Naive thymus-derived CD4-positive, alpha-beta T cell (primary cell): ENCODE measurements around the gene ZC3H14. TPM values are rescaled to one million over a fixed set of nuclear protein-coding genes. Genes with fewer than 3 reads are reported as not detected.
A peak's percentile ranks its signal among the peaks of the same experiment; 100 is the strongest.

Source experiments
- ATAC-seq: fragments of 150-1000 bp; cut with Tn5 transposase; 2 replicates; pipeline ENCODE4 v1.10.0; 2021; ENCODE audit warnings: mild to moderate bottlenecking, moderate library complexity
- CTCF ChIA-PET: fragments of 350-600 bp; sonication (Branson Sonifier 250); formaldehyde crosslinking; loops from one replicate; lab custom pipeline; 2021; ENCODE audit warnings: antibody characterized with exemption; lab: Charles Lee
- POLR2A ChIA-PET: fragments of 350-600 bp; sonication (Branson Sonifier 250); formaldehyde crosslinking; loops from one replicate; lab custom pipeline; 2021; ENCODE audit warnings: antibody characterized with exemption, inconsistent platforms; lab: Charles Lee
- DNase-seq, 9 donors: peaks; one replicate each; pipeline versions ENCODE4 v3.0.0 to v3.0.0-alpha.2; 2020 to 2022; ENCODE audit warnings: mixed read lengths in 1 of 9
- H3K27ac ChIP-seq: one replicate; pipeline ENCODE4 v1.7.0; 2013; ENCODE audit warnings: mild to moderate bottlenecking, low read depth, low read length, moderate library complexity
- H3K27me3 ChIP-seq, 2 donors: one replicate each; pipeline ENCODE4 v1.7.0; 2013; ENCODE audit warnings: low read length in 2 of 2, mild to moderate bottlenecking in 2 of 2, moderate library complexity in 2 of 2; ENCODE audit not compliant: control insufficient read depth in 2 of 2, insufficient read depth in 2 of 2
- H3K36me3 ChIP-seq, 3 experiments: 1 replicate in 2 of 3; 2 replicates in 1 of 3; pipeline ENCODE4 v1.7.0; 2013; ENCODE audit warnings: low read length in 3 of 3, mild to moderate bottlenecking in 3 of 3, moderate library complexity in 1 of 3; ENCODE audit not compliant: insufficient read depth in 3 of 3, control insufficient read depth in 2 of 3
- H3K4me1 ChIP-seq, 2 donors: one replicate each; pipeline ENCODE4 v1.7.0; 2013; ENCODE audit warnings: low read length in 2 of 2, mild to moderate bottlenecking in 2 of 2, moderate library complexity in 1 of 2; ENCODE audit not compliant: control insufficient read depth in 2 of 2, insufficient read depth in 2 of 2
- H3K4me3 ChIP-seq: 2 replicates; pipeline ENCODE4 v1.7.0; 2013; ENCODE audit warnings: mild to moderate bottlenecking, low read length
- H3K9me3 ChIP-seq, 3 experiments: 1 replicate in 2 of 3; 2 replicates in 1 of 3; pipeline ENCODE4 v1.7.0; 2013; ENCODE audit warnings: low read length in 3 of 3; ENCODE audit not compliant: control insufficient read depth in 2 of 3
- H3K27ac Mint-ChIP-seq, 9 donors: one replicate each; pipeline ENCODE4 v1.8.0; 2020 to 2022; ENCODE audit warnings: mixed read lengths in 9 of 9, mild to moderate bottlenecking in 8 of 9, moderate library complexity in 5 of 9, inconsistent platforms in 2 of 9
- H3K27me3 Mint-ChIP-seq, 5 donors: one replicate each; pipeline ENCODE4 v1.8.0; 2021 to 2022; ENCODE audit warnings: mixed read lengths in 5 of 5, mild to moderate bottlenecking in 1 of 5
- H3K36me3 Mint-ChIP-seq, 5 donors: one replicate each; pipeline ENCODE4 v1.8.0; 2020 to 2022; ENCODE audit warnings: mixed read lengths in 5 of 5, mild to moderate bottlenecking in 3 of 5, inconsistent platforms in 1 of 5
- H3K4me1 Mint-ChIP-seq, 7 donors: one replicate each; pipeline ENCODE4 v1.8.0; 2020 to 2022; ENCODE audit warnings: mixed read lengths in 7 of 7, mild to moderate bottlenecking in 3 of 7, inconsistent platforms in 1 of 7
- H3K4me3 Mint-ChIP-seq, 10 donors: one replicate each; pipeline ENCODE4 v1.8.0; 2020 to 2022; ENCODE audit warnings: mild to moderate bottlenecking in 10 of 10, mixed read lengths in 10 of 10, moderate library complexity in 6 of 10, inconsistent platforms in 2 of 10
- H3K9me3 Mint-ChIP-seq, 11 donors: one replicate each; pipeline ENCODE4 v1.8.0; 2020 to 2022; ENCODE audit warnings: mixed read lengths in 11 of 11, mild to moderate bottlenecking in 4 of 11, inconsistent platforms in 1 of 11, moderate library complexity in 1 of 11
- intact Hi-C, 2 donors: fragments of 100-400 bp; cut with micrococcal nuclease; formaldehyde crosslinking; loops; one replicate each; pipeline ENCODE4 v1.15.1; 2023
- polyA plus RNA-seq, 2 donors: library from polyadenylated mRNA; unstranded; fragments of 300-500 nt; fragmentation: Illumina TruSeq; gene quantifications; one replicate each; pipeline ENCODE4 v1.2.3, GENCODE V29; 2021
- total RNA-seq, 6 experiments: library from RNA in 5 of 6; stranded (reverse) in 5 of 6; gene quantifications; 1 replicate in 5 of 6; 2 replicates in 1 of 6; pipeline ENCODE4 v1.2.3 and lab custom pipeline; 2021 to 2026

ZC3H14 gene
- total and polyA plus RNA-seq, 7 experiments from 2014 or later: 39.7 to 72.4 (median 45.6) TPM

DNA sequence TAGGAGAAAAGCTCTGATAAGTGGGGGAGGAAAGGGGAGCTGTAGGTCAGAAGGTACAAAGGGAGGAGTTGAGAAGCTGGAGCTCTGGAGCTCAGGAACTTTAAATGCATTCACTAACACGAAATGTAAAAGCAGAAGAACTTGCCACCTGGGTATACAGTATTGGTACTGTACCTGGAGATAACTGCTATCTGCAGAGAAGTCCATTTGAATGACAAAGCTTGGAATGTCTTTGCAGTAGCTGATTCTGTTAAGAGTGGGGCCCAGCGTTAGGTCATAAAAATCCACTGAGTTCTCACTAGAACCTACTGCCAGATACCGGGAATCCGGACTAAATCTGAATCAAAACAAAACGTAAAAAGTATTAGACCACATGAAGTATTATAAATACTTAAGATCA, 55.6 kb downstream of the ZC3H14 start:
- H3K4me3 Mint-ChIP-seq: no peak overlapping the region
- intact Hi-C loops: no loop called here
- DNase-seq (no peak), ATAC-seq (no peak)
- Histone ChIP-seq H3K9me3 (no peaks in the 10 kb centered on the region), H3K36me3 (no peaks in the 10 kb centered on the region), H3K27ac (no peak overlapping the region), H3K4me3 (no peak overlapping the region), H3K27me3 (no peaks in the 10 kb centered on the region), H3K4me1 (no peaks in the 10 kb centered on the region)
- H3K4me1 Mint-ChIP-seq: peaks cover 1 to 3% (median 3%) of the 10 kb centered on the region in 7 donors
- H3K36me3 Mint-ChIP-seq: peaks cover 0 to 21% (median 9%) of the 10 kb centered on the region in 5 donors
- ChIA-PET POLR2A (no interaction called here), CTCF (no interaction called here)
- peak overlapping the region in 1 of 9 donors; percentile 17 for H3K27ac Mint-ChIP-seq
- H3K9me3 Mint-ChIP-seq: peaks cover 0 to 1% (median 0%) of the 10 kb centered on the region in 11 donors
- H3K27me3 Mint-ChIP-seq: no peaks in the 10 kb centered on the region

DNA sequence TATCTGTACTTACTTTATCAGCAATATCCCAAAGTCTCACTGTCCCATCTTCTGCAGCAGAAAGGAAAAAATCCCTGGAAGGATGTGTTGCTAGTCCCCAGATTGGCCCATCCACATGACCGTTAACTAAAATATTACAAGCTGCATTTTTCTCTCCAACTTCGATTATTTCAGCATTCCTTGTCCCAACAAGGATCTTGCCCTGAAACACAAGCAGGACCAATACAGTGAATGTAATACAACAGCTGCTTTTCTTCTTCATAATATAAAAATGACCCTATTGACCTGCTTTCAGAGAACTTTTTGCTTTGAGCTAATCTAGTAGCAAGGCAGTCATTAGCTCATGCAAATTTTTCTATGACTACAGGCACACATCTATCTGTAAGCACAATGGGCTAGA, 58.3 kb downstream of the ZC3H14 start:
- POLR2A ChIA-PET: no interaction called here
- no peaks in the 10 kb centered on the region for H3K27me3 Mint-ChIP-seq
- Histone ChIP-seq H3K9me3 (no peaks in the 10 kb centered on the region), H3K36me3 (no peaks in the 10 kb centered on the region), H3K4me3 (no peak overlapping the region), H3K27me3 (no peaks in the 10 kb centered on the region), H3K27ac (no peak overlapping the region), H3K4me1 (no peaks in the 10 kb centered on the region)
- no peak for ATAC-seq
- intact Hi-C loops: no loop called here
- CTCF ChIA-PET: no interaction called here
- no peak overlapping the region for H3K4me3 Mint-ChIP-seq
- peaks cover 3 to 31% (median 16%) of the 10 kb centered on the region in 5 donors for H3K36me3 Mint-ChIP-seq
- H3K9me3 Mint-ChIP-seq: peaks cover 0 to 1% (median 0%) of the 10 kb centered on the region in 11 donors
- no peaks in the 10 kb centered on the region for H3K4me1 Mint-ChIP-seq
- no peak for DNase-seq
- peak overlapping the region in 1 of 9 donors; percentile 30 for H3K27ac Mint-ChIP-seq

DNA sequence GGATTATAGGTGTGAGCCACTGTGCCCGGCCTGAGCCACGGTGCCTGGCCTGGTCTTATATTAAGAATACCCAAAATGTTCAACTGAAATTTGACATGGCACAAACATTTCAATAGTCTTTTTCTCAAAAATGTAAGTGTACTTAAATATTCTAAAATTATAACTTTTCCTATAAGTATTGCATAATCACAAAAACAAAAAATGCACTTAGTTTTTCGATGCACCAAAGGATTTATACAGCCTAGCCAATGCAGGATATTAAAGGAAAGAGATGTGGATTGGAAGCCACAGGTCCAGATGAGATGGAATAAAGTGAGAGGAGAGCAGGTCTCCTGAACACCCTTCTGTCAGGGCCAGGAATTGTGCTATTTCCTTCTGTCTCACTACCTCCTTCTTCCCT, 62.8 kb downstream of the ZC3H14 start:
- no peak overlapping the region for H3K27ac ChIP-seq
- H3K4me1 ChIP-seq: no peaks in the 10 kb centered on the region
- CTCF ChIA-PET: no interaction called here
- ATAC-seq (no peak), DNase-seq (no peak)
- intact Hi-C loops: no loop called here
- H3K36me3 Mint-ChIP-seq: peaks cover 0 to 27% (median 5%) of the 10 kb centered on the region in 5 donors
- no peaks in the 10 kb centered on the region for H3K27me3 ChIP-seq
- H3K4me3 Mint-ChIP-seq: no peak overlapping the region
- no peaks in the 10 kb centered on the region for H3K36me3 ChIP-seq
- POLR2A ChIA-PET: no interaction called here
- no peak overlapping the region for H3K4me3 ChIP-seq
- H3K9me3 Mint-ChIP-seq: peaks cover 0 to 2% (median 0%) of the 10 kb centered on the region in 11 donors
- H3K27me3 Mint-ChIP-seq: no peaks in the 10 kb centered on the region
- no peaks in the 10 kb centered on the region for H3K4me1 Mint-ChIP-seq
- no peaks in the 10 kb centered on the region for H3K9me3 ChIP-seq
- H3K27ac Mint-ChIP-seq: no peak overlapping the region

DNA sequence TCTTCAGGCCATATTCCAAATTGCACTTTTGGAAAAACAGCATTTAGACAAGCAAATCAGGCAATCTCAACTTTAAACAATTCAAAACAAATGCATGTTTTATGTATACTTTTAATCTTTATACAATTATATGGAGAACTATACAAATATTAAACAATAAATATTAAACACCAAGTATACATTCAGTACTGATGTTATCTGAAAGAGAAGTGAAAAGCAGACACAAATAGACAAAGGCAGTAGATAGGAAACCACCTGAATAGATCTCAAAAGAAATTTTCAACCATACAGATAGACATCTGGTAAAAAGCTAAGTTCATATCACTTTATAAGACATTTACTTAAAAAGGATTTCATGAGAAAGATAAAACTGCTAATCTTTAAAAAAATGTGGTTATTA, 65.2 kb downstream of the ZC3H14 start:
- ChIA-PET CTCF (no interaction called here), POLR2A (no interaction called here)
- H3K27me3 ChIP-seq: no peaks in the 10 kb centered on the region
- no peaks in the 10 kb centered on the region for H3K4me1 ChIP-seq
- DNase-seq: no peak
- Mint-ChIP-seq H3K27ac (no peak overlapping the region), H3K36me3 (peaks cover 0 to 27% (median 8%) of the 10 kb centered on the region in 5 donors), H3K4me1 (no peaks in the 10 kb centered on the region), H3K27me3 (no peaks in the 10 kb centered on the region), H3K9me3 (peaks cover 0 to 1% (median 0%) of the 10 kb centered on the region in 11 donors), H3K4me3 (no peak overlapping the region)
- no peak overlapping the region for H3K27ac ChIP-seq
- intact Hi-C loops: no loop called here
- no peak for ATAC-seq
- no peaks in the 10 kb centered on the region for H3K36me3 ChIP-seq
- H3K9me3 ChIP-seq: no peaks in the 10 kb centered on the region
- no peak overlapping the region for H3K4me3 ChIP-seq

DNA sequence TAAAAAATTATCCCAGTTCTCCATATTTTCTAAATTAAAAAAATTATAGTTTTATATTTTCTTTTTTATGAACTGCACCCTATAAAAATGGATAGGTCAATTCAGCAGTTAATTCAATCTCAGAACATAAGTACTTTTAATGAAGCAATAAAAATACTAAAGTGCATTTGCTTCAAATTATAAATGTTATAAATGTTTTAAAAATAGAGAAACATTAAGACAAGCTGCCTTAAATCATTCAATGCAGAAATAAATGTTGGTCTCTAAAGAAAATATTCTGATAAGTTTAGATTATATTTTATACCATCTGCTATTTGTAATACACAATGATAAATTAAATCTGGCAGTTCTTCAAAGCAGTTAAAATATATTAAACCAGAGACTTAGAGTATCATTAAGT, 65.6 kb downstream of the ZC3H14 start:
- Histone ChIP-seq H3K36me3 (no peaks in the 10 kb centered on the region), H3K9me3 (no peaks in the 10 kb centered on the region), H3K27me3 (no peaks in the 10 kb centered on the region), H3K4me3 (no peak overlapping the region), H3K4me1 (no peaks in the 10 kb centered on the region), H3K27ac (no peak overlapping the region)
- DNase-seq (no peak), ATAC-seq (no peak)
- Mint-ChIP-seq H3K4me3 (no peak overlapping the region), H3K9me3 (peaks cover 0 to 1% (median 0%) of the 10 kb centered on the region in 11 donors), H3K36me3 (peaks cover 0 to 27% (median 8%) of the 10 kb centered on the region in 5 donors), H3K27ac (no peak overlapping the region), H3K27me3 (no peaks in the 10 kb centered on the region), H3K4me1 (no peaks in the 10 kb centered on the region)
- POLR2A ChIA-PET: no interaction called here
- intact Hi-C loops: no loop called here
- CTCF ChIA-PET: no interaction called here

DNA sequence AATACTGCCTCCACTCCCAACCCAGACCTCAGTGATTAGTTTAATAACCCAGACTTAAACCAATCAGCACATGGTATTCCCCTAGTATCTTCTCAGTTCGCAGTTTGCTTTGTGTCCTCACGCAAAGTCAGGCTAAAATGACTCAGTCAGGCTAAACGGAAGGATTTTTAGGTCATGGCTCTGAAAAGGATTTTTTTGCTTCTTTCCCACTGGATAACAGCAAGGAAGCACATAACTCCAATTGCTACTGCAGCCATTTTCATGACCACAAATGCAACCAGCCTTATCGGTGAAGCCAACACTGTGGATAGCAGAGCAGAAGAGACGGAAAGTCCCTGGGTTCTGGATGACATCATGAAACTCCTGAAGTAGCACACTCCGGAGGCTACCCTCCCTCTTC, 67.7 kb downstream of the ZC3H14 start:
- Mint-ChIP-seq H3K9me3 (peaks cover 0 to 1% (median 0%) of the 10 kb centered on the region in 11 donors), H3K4me3 (no peak overlapping the region), H3K36me3 (peaks cover 0 to 23% (median 6%) of the 10 kb centered on the region in 5 donors), H3K27ac (no peak overlapping the region), H3K27me3 (no peaks in the 10 kb centered on the region), H3K4me1 (no peaks in the 10 kb centered on the region)
- no peak for DNase-seq
- H3K27ac ChIP-seq: no peak overlapping the region
- intact Hi-C loops: no loop called here
- no peaks in the 10 kb centered on the region for H3K27me3 ChIP-seq
- CTCF ChIA-PET: no interaction called here
- no peak overlapping the region for H3K4me3 ChIP-seq
- POLR2A ChIA-PET: no interaction called here
- no peak for ATAC-seq
- no peaks in the 10 kb centered on the region for H3K36me3 ChIP-seq
- no peaks in the 10 kb centered on the region for H3K9me3 ChIP-seq
- H3K4me1 ChIP-seq: no peaks in the 10 kb centered on the region

DNA sequence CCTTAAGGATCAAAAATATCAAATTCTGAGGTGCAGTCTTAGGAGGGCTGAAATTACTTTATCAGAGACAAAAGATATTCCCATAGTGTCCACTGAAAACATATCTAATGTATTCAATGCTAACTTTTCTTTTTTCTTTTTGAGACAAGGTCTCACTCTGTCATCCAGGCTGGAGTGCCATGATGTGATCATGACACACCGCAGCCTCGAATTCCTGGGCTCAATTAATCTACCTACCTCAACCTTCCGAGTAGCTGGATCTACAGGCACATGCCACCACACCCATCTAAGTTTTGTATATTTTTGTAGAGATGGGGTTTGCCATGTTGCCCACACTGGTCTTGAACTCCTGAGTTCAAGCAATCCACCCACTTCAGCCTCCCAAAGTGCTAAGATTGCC, 68.3 kb downstream of the ZC3H14 start:
- H3K4me1 ChIP-seq: no peaks in the 10 kb centered on the region
- CTCF ChIA-PET: no interaction called here
- Mint-ChIP-seq H3K27ac (no peak overlapping the region), H3K9me3 (peaks cover 0 to 1% (median 0%) of the 10 kb centered on the region in 11 donors), H3K4me3 (no peak overlapping the region), H3K36me3 (peaks cover 0 to 26% (median 8%) of the 10 kb centered on the region in 5 donors), H3K4me1 (no peaks in the 10 kb centered on the region), H3K27me3 (no peaks in the 10 kb centered on the region)
- no peak overlapping the region for H3K4me3 ChIP-seq
- H3K36me3 ChIP-seq: no peaks in the 10 kb centered on the region
- no peaks in the 10 kb centered on the region for H3K9me3 ChIP-seq
- no peak overlapping the region for H3K27ac ChIP-seq
- no peak for ATAC-seq
- POLR2A ChIA-PET: no interaction called here
- no peaks in the 10 kb centered on the region for H3K27me3 ChIP-seq
- intact Hi-C loops: no loop called here
- DNase-seq: no peak
